NCI-H69 (cell line): ENCODE results near the gene SLC4A1.
A peak's percentile ranks its signal among the peaks of the same experiment; 100 is the strongest.
"Not testable (repeated sequence)": the region's sequence is repeated elsewhere in the genome, so short reads cannot be mapped to it uniquely, and the experiment has no call there.

ENCODE experiments used
- DNase-seq: peaks from one replicate; lab custom pipeline; 2025; lab: John Stamatoyannopoulos, UW

SLC4A1 gene

GRCh38 chr17:44256671-44257070 is 11.3 kb downstream of the SLC4A1 start:
- DNase-seq = no peak

GRCh38 chr17:44255915-44256314 is 12.0 kb downstream of the SLC4A1 start:
- DNase-seq = no peak

- DNase-seq = no peak
These were observed 13.4 kb downstream of the SLC4A1 start for GRCh38 chr17:44254361-44255095.

- no peak for DNase-seq
These were observed 14.9 kb downstream of the SLC4A1 start for GRCh38 chr17:44253006-44253405.

GRCh38 chr17:44251062-44251461 is 16.9 kb downstream of the SLC4A1 start:
- DNase-seq = no peak

- no peak for DNase-seq
These were observed 18.3 kb downstream of the SLC4A1 start for GRCh38 chr17:44249501-44250246.

- DNase-seq = no peak
These were observed 19.8 kb downstream of the SLC4A1 start for GRCh38 chr17:44247876-44248736.

- DNase-seq = no peak
These were observed 20.5 kb downstream of the SLC4A1 start for GRCh38 chr17:44247440-44247841.

- no peak for DNase-seq
These were observed 26.8 kb downstream of the SLC4A1 start for GRCh38 chr17:44241106-44241624.

GRCh38 chr17:44237886-44238285 is 30.0 kb downstream of the SLC4A1 start:
- not testable (repeated sequence) for DNase-seq

- DNase-seq = no peak
These were observed 31.4 kb downstream of the SLC4A1 start for GRCh38 chr17:44236444-44236991.

GRCh38 chr17:44235583-44235936 is 32.4 kb downstream of the SLC4A1 start:
- DNase-seq = no peak

- DNase-seq = no peak
These were observed 34.4 kb downstream of the SLC4A1 start for GRCh38 chr17:44233582-44233981.

- no peak for DNase-seq
These were observed 35.9 kb downstream of the SLC4A1 start for GRCh38 chr17:44232061-44232460.

GRCh38 chr17:44230140-44230539 is 37.8 kb downstream of the SLC4A1 start:
- no peak for DNase-seq

GRCh38 chr17:44229090-44229489 is 38.8 kb downstream of the SLC4A1 start:
- no peak for DNase-seq

GRCh38 chr17:44223541-44224071 is 44.3 kb downstream of the SLC4A1 start:
- DNase-seq = no peak

- DNase-seq = peak; percentile 88
These were observed 45.6 kb downstream of the SLC4A1 start for GRCh38 chr17:44222112-44222869.

GRCh38 chr17:44221862-44222111 is 46.1 kb downstream of the SLC4A1 start:
- no peak for DNase-seq

GRCh38 chr17:44221084-44221861 is 46.7 kb downstream of the SLC4A1 start:
- peak; percentile 90 for DNase-seq
